LNCaP clone FGC (cell line): Measurements from ENCODE around the gene PVALB.

ENCODE experiments used
- DNase-seq: peaks from one replicate; pipeline ENCODE4 v3.0.0-alpha.2; 2011; ENCODE audit warnings: low read depth
- H3K4me3 ChIP-seq: 2 replicates; pipeline ENCODE4 v1.5.1; 2011; ENCODE audit warnings: mild to moderate bottlenecking, low read depth, low read length, control low read depth
- TF ChIP-seq, protein P1 (sequence below): IDR thresholded peaks from 2 replicates; pipeline ENCODE4 v1.5.1; 2012; ENCODE audit warnings: mild to moderate bottlenecking; ENCODE audit not compliant: control insufficient read depth, insufficient read depth; ENCODE audit errors: extremely low read depth

Gene PVALB

GRCh38 chr22:36855478-36855877, 38.6 kb upstream of the PVALB start:
- TF ChIP-seq, protein P1, sequence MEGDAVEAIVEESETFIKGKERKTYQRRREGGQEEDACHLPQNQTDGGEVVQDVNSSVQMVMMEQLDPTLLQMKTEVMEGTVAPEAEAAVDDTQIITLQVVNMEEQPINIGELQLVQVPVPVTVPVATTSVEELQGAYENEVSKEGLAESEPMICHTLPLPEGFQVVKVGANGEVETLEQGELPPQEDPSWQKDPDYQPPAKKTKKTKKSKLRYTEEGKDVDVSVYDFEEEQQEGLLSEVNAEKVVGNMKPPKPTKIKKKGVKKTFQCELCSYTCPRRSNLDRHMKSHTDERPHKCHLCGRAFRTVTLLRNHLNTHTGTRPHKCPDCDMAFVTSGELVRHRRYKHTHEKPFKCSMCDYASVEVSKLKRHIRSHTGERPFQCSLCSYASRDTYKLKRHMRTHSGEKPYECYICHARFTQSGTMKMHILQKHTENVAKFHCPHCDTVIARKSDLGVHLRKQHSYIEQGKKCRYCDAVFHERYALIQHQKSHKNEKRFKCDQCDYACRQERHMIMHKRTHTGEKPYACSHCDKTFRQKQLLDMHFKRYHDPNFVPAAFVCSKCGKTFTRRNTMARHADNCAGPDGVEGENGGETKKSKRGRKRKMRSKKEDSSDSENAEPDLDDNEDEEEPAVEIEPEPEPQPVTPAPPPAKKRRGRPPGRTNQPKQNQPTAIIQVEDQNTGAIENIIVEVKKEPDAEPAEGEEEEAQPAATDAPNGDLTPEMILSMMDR: no peak
- DNase-seq: no peak
- H3K4me3 ChIP-seq: no peak overlapping the region

GRCh38 chr22:36853407-36854099, 36.7 kb upstream of the PVALB start:
- TF ChIP-seq, protein P1: peak; percentile 57
- peak; percentile 17 for DNase-seq
- H3K4me3 ChIP-seq: no peak overlapping the region

GRCh38 chr22:36852056-36852973, 35.5 kb upstream of the PVALB start:
- DNase-seq: no peak
- H3K4me3 ChIP-seq: no peak overlapping the region
- TF ChIP-seq, protein P1: no peak

DNA sequence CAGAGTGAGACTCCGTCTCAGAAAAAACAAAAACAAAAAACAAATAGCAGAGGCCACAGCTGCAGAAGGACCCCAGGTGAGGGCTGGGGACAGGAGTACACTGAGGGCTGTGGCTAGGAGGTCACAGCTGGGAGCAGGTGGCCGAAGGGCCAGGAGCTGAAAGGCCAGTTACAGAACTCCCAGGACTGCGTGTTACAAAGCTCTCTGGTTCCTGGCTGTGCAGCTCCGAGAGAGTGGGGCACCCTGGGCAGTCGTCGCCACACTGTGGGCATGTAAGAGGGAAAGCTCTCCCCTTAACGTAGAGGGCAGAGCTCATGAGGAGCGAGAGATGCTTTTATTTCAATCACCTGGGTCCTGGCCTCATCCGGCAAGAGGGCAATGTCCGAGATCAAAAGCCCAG, 33.8 kb upstream of the PVALB start:
- TF ChIP-seq, protein P1: no peak
- no peak overlapping the region for H3K4me3 ChIP-seq
- DNase-seq: no peak

- H3K4me3 ChIP-seq: no peak overlapping the region
- DNase-seq: no peak
- TF ChIP-seq, protein P1: no peak
Observed at GRCh38 chr22:36850056-36850455, 33.2 kb upstream of the PVALB start.

DNA sequence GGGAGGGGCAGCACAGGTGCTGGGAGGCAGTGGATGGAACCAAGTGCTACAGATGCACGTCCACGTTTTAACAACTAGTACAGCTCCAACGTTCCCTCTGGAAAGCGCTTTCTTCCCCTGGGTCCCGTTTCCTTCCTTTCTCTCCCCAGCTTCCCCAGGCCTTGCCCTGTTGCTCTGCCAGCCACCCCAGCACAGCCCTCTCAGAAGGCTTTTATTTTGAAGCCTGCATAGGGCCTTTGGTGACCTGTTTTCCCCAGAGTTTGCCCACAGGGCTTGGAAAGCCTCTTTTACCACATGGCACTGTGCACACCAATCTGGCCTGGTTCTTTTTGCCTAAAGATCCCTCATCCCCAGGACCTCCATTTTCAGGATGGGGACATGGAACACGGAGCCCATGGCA, 30.1 kb upstream of the PVALB start:
- H3K4me3 ChIP-seq: no peak overlapping the region
- DNase-seq: no peak
- TF ChIP-seq, protein P1: no peak

GRCh38 chr22:36846271-36846670, 29.4 kb upstream of the PVALB start:
- H3K4me3 ChIP-seq: no peak overlapping the region
- DNase-seq: no peak
- TF ChIP-seq, protein P1: no peak
